ENCODE measurements around the gene TENM4. TPM values are rescaled to one million over a fixed set of nuclear protein-coding genes. Genes with fewer than 3 reads are reported as not detected.
"Not testable (repeated sequence)": the region's sequence is repeated elsewhere in the genome, so short reads cannot be mapped to it uniquely, and the experiment has no call there.

TENM4 gene
- polyA plus RNA-seq, 3 donors from 2014 or later: not detected

- Mint-ChIP-seq H3K9me3 (no peaks in the 10 kb centered on the region), H3K27me3 (ENCODE audit: low read depth in 3 of 3) (peaks cover 0 to 4% (median 0%) of the 10 kb centered on the region in 3 donors), H3K4me1 (peaks cover 0 to 13% of the 10 kb centered on the region in 2 donors), H3K36me3 (no peaks in the 10 kb centered on the region), H3K4me3 (no peak overlapping the region), H3K27ac (no peak overlapping the region)
- DNase-seq: no peak
Observed at GRCh38 chr11:78643676-78644056, 797.2 kb downstream of the TENM4 start.

DNA sequence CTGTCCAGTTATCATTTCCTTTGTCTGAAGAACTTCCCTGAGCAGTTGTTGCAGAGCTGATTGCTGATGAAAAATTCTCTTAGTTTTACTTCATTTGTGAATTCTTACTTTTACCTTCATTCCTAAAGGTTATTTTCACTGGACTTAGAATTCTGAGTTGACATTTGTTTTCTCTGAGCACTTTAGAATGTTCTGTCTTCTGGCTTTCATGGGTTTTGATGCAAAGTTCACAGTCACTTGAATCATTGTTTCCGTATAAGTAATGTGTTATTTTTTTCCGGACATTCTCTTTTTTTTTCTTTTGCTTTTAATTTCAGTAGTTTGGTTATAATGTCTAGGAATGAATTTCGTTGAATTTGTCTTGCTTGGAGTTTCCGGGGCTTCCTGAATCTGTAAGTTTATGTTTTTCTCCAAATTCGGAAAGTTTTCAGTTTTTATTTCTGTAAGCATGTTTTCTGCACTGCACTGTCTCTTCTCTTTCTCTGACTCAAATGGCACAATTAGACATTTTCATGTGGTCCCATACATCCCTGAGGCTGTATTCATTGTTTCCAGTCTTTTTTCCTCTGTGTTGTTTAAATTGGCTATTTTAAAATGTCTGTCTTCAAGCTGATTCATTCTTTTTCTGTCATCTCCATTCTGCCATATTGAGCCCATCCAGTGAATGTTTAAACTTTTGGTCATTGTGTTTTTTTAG lies 797.7 kb downstream of the TENM4 start:
- Mint-ChIP-seq H3K27ac (no peak overlapping the region), H3K4me1 (peaks cover 0 to 13% of the 10 kb centered on the region in 2 donors), H3K4me3 (no peak overlapping the region), H3K27me3 (ENCODE audit: low read depth in 3 of 3) (peaks cover 0 to 5% (median 2%) of the 10 kb centered on the region in 3 donors), H3K9me3 (no peaks in the 10 kb centered on the region), H3K36me3 (no peaks in the 10 kb centered on the region)
- DNase-seq: no peak

GRCh38 chr11:78641541-78641940 lies 799.3 kb downstream of the TENM4 start:
- H3K9me3 Mint-ChIP-seq: no peaks in the 10 kb centered on the region

GRCh38 chr11:78638704-78639380 lies 802.0 kb downstream of the TENM4 start:
- no peak for DNase-seq
- Mint-ChIP-seq H3K27me3 (ENCODE audit: low read depth in 3 of 3) (peaks cover 2 to 6% (median 3%) of the 10 kb centered on the region in 3 donors), H3K36me3 (peaks cover 0 to 3% (median 0%) of the 10 kb centered on the region in 3 donors), H3K4me1 (no peaks in the 10 kb centered on the region), H3K4me3 (no peak overlapping the region), H3K27ac (no peak overlapping the region), H3K9me3 (peaks cover 0 to 6% (median 4%) of the 10 kb centered on the region in 6 donors)

More at GRCh38 chr11:78641541-78641940, 799.3 kb downstream of the TENM4 start:
- Mint-ChIP-seq H3K4me1 (peaks cover 0 to 13% of the 10 kb centered on the region in 2 donors), H3K27ac (no peak overlapping the region), H3K27me3 (ENCODE audit: low read depth in 3 of 3) (peaks cover 2 to 5% (median 3%) of the 10 kb centered on the region in 3 donors), H3K4me3 (no peak overlapping the region), H3K36me3 (no peaks in the 10 kb centered on the region)
- no peak for DNase-seq

DNA sequence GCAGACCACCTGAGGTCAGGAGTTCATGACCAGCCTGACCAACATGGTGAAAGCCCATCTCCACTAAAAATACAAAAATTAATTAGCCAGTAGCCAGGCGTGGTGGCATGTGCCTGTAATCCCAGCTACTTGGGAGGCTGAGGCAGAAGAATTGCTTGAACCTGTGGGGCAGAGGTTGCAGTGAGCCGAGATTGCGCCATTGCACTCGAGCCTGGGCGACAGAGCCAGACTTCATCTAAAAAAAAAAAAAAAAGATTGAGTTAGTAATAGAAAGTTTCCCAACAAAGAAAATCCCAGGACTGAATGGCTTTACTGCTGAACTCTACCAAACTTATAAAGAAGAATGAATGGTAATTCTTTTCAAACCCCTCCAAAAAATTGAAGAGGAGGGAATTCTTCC lies 803.3 kb downstream of the TENM4 start:
- Mint-ChIP-seq H3K27me3 (ENCODE audit: low read depth in 3 of 3) (peaks cover 3 to 11% (median 4%) of the 10 kb centered on the region in 3 donors), H3K9me3 (peaks cover 0 to 12% (median 5%) of the 10 kb centered on the region in 6 donors)
- not testable (repeated sequence) for DNase-seq, H3K4me3 Mint-ChIP-seq, H3K27ac Mint-ChIP-seq, H3K36me3 Mint-ChIP-seq, H3K4me1 Mint-ChIP-seq

DNA sequence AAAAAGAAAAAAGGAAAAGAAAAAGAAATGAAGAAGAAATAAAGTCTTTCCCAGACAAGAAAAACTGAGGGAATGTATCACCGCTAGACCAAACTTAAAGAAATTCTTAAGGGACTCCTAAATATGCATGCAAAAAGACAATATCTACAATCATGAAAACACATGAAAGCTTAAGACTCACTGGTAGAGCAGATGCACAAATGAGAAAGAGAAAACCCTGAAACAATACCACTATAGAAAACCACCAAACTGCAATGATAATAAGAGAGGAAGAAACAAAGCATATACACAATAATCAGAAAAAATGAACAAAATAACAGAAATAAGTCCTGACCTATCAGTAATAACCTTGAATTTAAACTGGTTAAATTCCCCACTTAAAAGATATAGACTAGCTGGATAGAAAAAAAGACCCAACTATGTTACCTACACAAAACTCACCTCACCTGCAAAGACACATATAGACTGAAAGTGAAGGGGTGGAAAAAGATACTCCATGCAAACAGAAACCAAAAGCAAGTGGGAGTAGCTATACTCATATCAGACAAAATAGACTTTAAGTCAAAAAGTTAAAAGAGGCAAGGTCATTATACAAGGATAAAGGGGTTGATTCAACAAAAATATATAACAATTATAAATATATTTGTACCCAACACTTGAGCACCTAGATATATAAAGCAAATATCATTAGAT lies 804.9 kb downstream of the TENM4 start:
- Mint-ChIP-seq H3K9me3 (peaks cover 2 to 17% (median 6%) of the 10 kb centered on the region in 6 donors), H3K4me3 (no peak overlapping the region), H3K36me3 (peaks cover 0 to 5% (median 3%) of the 10 kb centered on the region in 3 donors), H3K4me1 (no peaks in the 10 kb centered on the region), H3K27me3 (ENCODE audit: low read depth in 3 of 3) (peaks cover 3 to 11% (median 4%) of the 10 kb centered on the region in 3 donors), H3K27ac (no peak overlapping the region)
- no peak for DNase-seq

- peaks cover 0 to 7% (median 5%) of the 10 kb centered on the region in 3 donors for H3K36me3 Mint-ChIP-seq
- peaks cover 5 to 37% (median 20%) of the 10 kb centered on the region in 6 donors for H3K9me3 Mint-ChIP-seq
- peaks cover 4 to 11% (median 6%) of the 10 kb centered on the region in 3 donors for H3K27me3 Mint-ChIP-seq (ENCODE audit: low read depth in 3 of 3)
- H3K4me1 Mint-ChIP-seq: no peaks in the 10 kb centered on the region
- no peak for DNase-seq
- H3K27ac Mint-ChIP-seq: no peak overlapping the region
- no peak overlapping the region for H3K4me3 Mint-ChIP-seq
Observed at GRCh38 chr11:78633516-78634310, 807.1 kb downstream of the TENM4 start.

DNA sequence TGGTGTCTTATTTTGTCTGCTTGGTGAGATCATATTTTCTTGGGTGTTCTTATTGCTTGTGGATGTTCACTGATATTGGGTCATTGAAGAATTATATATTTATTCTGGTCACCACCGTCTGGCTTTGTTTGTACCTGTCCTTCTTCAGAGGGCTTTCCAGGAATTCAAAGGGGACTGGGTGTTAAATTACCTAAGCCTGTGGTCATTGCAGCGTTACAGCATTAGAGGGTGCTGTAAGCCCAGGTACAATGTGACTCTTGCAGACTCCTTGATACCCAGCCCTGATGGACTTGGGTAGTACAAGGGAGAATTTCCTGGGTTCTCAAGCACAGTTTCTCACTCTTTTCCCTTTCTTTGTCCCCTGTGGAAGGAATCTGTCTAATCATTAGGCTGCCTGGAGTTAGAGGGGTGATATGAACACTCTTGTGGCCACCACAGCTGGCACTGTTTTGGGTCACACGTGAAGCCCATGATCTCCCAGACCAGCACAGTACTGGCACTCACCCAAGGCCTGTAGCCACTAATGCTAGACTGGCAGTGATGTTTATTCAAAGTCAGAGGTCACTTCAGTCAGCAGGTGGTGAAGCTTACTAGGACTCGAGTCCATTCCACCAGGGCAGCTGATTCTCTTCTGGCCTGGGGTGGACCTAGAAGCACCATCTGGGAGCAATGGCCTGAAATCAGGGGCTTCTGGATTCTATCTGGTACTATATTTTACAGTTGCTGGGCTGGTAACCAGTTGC lies 810.1 kb downstream of the TENM4 start:
- no peak for DNase-seq
- H3K4me3 Mint-ChIP-seq: no peak overlapping the region
- H3K27ac Mint-ChIP-seq: no peak overlapping the region
- no peaks in the 10 kb centered on the region for H3K4me1 Mint-ChIP-seq
- H3K27me3 Mint-ChIP-seq (ENCODE audit: low read depth in 3 of 3): peaks cover 5 to 9% (median 5%) of the 10 kb centered on the region in 3 donors
- peaks cover 12 to 37% (median 22%) of the 10 kb centered on the region in 6 donors for H3K9me3 Mint-ChIP-seq
- H3K36me3 Mint-ChIP-seq: peaks cover 0 to 7% (median 5%) of the 10 kb centered on the region in 3 donors

DNA sequence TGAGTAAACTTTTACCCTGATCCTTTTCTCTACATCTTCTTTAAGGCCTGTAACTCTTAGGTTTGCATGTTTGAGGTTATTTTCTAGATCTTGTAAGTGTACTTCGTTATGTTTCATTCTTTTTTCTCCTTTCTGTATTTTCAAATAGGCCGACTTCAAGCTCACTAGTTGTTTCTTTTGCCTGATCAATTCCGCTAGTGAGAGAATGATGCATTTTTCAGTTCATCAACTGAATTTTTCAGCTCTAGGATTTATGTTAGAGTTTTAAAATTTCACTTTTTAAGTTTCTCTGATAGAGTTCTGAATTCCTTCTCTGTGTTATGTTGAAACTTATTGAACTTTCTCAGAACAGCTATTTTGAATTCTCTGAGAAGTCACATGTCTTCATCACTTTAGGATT lies 810.7 kb downstream of the TENM4 start:
- H3K27me3 Mint-ChIP-seq (ENCODE audit: low read depth in 3 of 3): peaks cover 5 to 9% (median 6%) of the 10 kb centered on the region in 3 donors
- DNase-seq: no peak
- H3K4me1 Mint-ChIP-seq: no peaks in the 10 kb centered on the region
- H3K9me3 Mint-ChIP-seq: peaks cover 12 to 37% (median 22%) of the 10 kb centered on the region in 6 donors
- peaks cover 0 to 7% (median 5%) of the 10 kb centered on the region in 3 donors for H3K36me3 Mint-ChIP-seq
- H3K27ac Mint-ChIP-seq: no peak overlapping the region
- H3K4me3 Mint-ChIP-seq: no peak overlapping the region

DNA sequence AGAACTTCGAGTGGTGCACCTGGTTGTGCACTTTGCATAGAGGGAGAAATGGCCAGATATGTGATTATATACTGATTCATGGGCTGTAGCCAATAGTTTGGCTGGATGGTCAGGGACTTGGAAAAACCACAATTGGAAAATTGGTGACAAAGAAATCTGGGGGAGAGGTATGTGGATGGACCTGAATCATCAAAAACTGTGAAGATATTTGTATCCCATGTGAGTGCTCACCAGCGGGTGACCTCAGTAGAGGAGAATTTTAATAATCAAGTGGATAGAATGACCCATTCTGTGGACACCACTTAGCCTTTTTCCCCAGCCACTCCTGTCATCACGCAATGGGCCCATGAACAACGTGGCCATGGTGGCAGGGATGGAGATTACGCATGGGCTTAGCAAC lies 818.2 kb downstream of the TENM4 start:
- no peak overlapping the region for H3K4me3 Mint-ChIP-seq
- H3K36me3 Mint-ChIP-seq: peaks cover 0 to 4% (median 0%) of the 10 kb centered on the region in 3 donors
- peaks cover 0 to 9% (median 3%) of the 10 kb centered on the region in 6 donors for H3K9me3 Mint-ChIP-seq
- H3K27ac Mint-ChIP-seq: no peak overlapping the region
- no peak for DNase-seq
- H3K4me1 Mint-ChIP-seq: no peaks in the 10 kb centered on the region
- H3K27me3 Mint-ChIP-seq (ENCODE audit: low read depth in 3 of 3): peaks cover 2 to 12% (median 3%) of the 10 kb centered on the region in 3 donors

DNA sequence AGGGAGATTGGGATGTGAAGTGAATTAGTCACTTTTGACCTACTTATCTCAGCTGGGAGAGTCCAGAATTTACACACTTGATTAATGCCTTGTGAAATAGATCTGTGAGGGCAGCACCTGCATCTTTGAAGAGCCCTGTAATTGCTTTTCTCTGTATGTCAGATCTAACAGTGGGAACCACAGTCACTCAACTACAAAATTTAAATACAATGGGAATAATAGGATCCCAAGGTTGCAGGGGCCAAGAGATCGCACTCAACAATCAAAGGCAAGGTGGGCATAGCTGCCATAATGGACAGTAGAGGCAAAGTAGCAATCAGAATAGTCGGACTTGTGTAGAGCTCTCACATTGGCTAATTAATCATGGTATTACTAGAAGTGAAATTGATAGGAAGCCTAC lies 820.7 kb downstream of the TENM4 start:
- H3K27me3 Mint-ChIP-seq (ENCODE audit: low read depth in 3 of 3): peaks cover 0 to 14% (median 1%) of the 10 kb centered on the region in 3 donors
- no peak overlapping the region for H3K4me3 Mint-ChIP-seq
- no peaks in the 10 kb centered on the region for H3K4me1 Mint-ChIP-seq
- no peak overlapping the region for H3K27ac Mint-ChIP-seq
- peaks cover 0 to 4% (median 0%) of the 10 kb centered on the region in 3 donors for H3K36me3 Mint-ChIP-seq
- H3K9me3 Mint-ChIP-seq: peaks cover 0 to 9% (median 3%) of the 10 kb centered on the region in 6 donors
- no peak for DNase-seq

GRCh38 chr11:78615724-78616123 lies 825.1 kb downstream of the TENM4 start:
- Mint-ChIP-seq H3K9me3 (peaks cover 0 to 9% (median 4%) of the 10 kb centered on the region in 6 donors), H3K27me3 (ENCODE audit: low read depth in 3 of 3) (peaks cover 0 to 14% (median 3%) of the 10 kb centered on the region in 3 donors), H3K36me3 (peaks cover 0 to 4% (median 0%) of the 10 kb centered on the region in 3 donors), H3K4me3 (no peak overlapping the region), H3K27ac (no peak overlapping the region), H3K4me1 (no peaks in the 10 kb centered on the region)
- no peak for DNase-seq

All from immature natural killer cell (primary cell).